Fibroblast of mammary gland (primary cell): Measurements from ENCODE around the gene CRYBG3.

Experiments
- DNase-seq: peaks from one replicate; pipeline ENCODE4 v3.0.0-alpha.2; 2010; ENCODE audit warnings: low read depth
- H3K4me3 ChIP-seq: 2 replicates; pipeline ENCODE4 v1.5.1; 2011; ENCODE audit warnings: low read depth, mild to moderate bottlenecking, low read length, moderate library complexity; ENCODE audit not compliant: control insufficient read depth
- TF ChIP-seq, protein P1 (sequence below): conservative IDR thresholded peaks from 2 replicates; pipeline ENCODE4 v1.5.1; 2011; ENCODE audit warnings: low read depth, low read length, inconsistent platforms; ENCODE audit not compliant: control insufficient read depth, insufficient read depth

Gene CRYBG3

GRCh38 chr3:97981886-97982285, 160.1 kb downstream of the CRYBG3 start:
- H3K4me3 ChIP-seq = no peak overlapping the region
- TF ChIP-seq, protein P1, sequence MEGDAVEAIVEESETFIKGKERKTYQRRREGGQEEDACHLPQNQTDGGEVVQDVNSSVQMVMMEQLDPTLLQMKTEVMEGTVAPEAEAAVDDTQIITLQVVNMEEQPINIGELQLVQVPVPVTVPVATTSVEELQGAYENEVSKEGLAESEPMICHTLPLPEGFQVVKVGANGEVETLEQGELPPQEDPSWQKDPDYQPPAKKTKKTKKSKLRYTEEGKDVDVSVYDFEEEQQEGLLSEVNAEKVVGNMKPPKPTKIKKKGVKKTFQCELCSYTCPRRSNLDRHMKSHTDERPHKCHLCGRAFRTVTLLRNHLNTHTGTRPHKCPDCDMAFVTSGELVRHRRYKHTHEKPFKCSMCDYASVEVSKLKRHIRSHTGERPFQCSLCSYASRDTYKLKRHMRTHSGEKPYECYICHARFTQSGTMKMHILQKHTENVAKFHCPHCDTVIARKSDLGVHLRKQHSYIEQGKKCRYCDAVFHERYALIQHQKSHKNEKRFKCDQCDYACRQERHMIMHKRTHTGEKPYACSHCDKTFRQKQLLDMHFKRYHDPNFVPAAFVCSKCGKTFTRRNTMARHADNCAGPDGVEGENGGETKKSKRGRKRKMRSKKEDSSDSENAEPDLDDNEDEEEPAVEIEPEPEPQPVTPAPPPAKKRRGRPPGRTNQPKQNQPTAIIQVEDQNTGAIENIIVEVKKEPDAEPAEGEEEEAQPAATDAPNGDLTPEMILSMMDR = no peak
- DNase-seq = no peak

DNA sequence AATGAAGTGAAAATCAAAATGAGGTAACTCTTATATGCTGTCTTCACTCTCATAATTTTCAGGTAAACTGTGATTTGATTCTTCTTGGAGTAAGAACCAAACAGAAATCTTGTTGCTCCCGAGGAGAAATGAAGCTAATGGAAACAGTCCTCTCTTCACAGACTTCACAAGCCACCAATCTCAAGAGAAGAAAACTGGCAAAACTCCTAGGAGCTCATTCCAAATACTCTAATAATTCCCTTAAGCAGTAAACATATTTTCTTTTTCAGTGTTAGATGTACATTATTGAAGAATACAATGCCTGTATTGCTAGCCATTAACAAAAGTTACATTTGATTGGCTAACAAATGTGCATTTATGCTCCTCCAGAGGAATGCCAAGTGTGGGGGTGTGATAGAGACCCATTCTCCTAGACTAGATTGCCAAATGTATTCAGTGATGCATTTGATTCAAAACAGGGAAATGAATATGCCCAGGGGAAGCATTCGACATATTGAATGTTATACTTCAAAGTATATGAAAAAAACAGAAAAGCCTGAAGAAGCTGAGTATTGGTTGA, 162.2 kb downstream of the CRYBG3 start:
- H3K4me3 ChIP-seq = no peak overlapping the region
- DNase-seq = no peak
- TF ChIP-seq, protein P1 = no peak

GRCh38 chr3:97987306-97987705, 165.5 kb downstream of the CRYBG3 start:
- H3K4me3 ChIP-seq = no peak overlapping the region
- DNase-seq = no peak
- TF ChIP-seq, protein P1 = no peak

DNA sequence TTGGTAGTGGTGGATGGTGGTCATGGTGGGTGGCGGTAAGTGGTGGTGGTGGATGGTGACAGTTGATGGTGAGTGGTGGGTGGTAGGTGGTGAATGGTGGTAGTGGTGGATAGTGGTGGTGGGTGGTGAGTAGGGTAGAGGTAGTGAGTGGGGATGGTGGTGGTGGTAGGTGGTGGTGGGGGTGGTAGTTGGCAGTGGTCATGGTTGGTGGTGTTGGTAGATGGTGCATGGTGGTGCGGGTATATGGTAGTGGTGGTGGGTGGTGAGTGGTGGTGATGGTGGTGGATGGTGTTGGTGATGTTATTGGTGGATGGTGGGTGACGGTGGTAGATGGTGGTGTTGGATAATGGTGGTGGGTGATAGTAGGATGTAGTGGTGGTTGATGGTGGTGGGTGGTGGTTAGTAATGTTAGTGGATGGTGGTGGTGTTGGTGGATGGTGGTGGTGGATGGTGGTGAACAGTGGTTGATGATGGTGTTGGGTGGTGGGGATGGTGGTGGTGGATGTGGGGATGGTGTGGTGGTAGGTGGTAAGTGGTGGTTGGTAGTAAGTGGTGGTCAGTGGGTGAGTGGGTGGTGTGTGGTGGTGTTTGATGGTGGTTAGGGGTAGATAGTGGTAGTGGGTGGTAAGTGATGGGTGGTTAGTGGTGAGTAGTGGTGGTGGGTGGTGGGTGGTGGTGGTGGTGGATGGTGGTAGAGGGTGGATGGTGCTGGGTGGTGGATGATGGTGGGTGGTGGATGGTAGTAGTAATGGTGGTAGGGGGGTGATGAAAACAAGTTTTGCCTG, 167.2 kb downstream of the CRYBG3 start:
- TF ChIP-seq, protein P1 = no peak
- no peak overlapping the region for H3K4me3 ChIP-seq
- DNase-seq = no peak

DNA sequence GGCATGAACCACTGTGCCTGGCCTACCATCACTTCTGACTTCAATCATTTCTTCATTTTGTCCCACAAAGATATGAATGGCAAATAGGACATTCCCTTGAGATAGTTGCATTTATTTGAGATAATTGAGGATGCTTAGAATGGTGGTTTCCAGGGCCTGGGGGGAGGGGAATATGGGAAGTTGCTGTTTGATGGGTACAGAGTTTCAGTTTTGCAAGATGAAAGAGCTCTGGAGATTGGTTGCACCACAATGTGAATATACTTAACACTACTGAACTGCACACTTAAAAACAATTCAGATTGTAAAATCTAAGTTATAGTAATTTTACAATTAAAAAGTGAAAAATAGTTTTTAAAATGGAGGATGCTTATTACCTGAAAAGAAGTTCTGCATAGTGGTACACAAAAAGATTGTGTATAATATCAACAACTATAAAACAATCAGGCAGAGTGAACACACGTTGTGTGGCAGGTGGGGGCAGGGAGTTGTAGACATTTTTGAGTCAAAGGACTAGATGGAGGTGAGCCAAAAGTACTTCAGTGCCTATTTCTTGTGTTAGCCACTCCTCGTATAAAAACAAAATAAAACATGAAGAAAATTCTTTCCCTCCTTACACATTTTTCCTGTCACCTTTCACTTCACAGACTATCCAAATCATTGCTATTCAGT, 168.9 kb downstream of the CRYBG3 start:
- no peak overlapping the region for H3K4me3 ChIP-seq
- TF ChIP-seq, protein P1 = no peak
- DNase-seq = no peak

DNA sequence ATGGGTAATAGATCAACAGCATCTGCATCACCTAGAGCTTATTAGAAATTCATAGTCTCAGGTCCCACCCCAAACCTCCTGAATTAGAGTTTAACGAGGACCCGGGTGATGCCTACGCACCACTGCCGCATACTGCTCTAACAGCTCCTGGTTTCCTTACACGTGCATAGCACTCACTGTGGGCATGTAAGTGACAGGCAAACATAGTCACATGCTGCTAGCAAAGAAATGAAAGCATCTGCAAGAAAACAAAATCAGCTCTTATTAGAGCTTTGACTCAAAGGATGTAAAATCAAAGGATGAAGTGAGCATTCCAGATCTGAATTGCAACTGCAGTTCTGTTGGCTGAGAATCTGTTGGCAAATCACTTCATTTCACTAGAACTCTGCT, 169.5 kb downstream of the CRYBG3 start:
- no peak overlapping the region for H3K4me3 ChIP-seq
- no peak for DNase-seq
- TF ChIP-seq, protein P1 = no peak
